LNCAP (cell line): ENCODE results near the gene DST.

Experiments used
- CTCF ChIP-seq: fragments of 450-650 bp; IDR thresholded peaks from 2 replicates; pipeline ENCODE4 v1.5.1; 2017; ENCODE audit warnings: mild to moderate bottlenecking

DST gene

GRCh38 chr6:56435754-56436153, 206.9 kb downstream of the DST start:
- TF ChIP-seq CTCF: no peak

- no peak for TF ChIP-seq CTCF
These were observed 207.4 kb downstream of the DST start for GRCh38 chr6:56435326-56435725.

GRCh38 chr6:56434606-56435005, 208.1 kb downstream of the DST start:
- TF ChIP-seq CTCF: no peak

GRCh38 chr6:56433119-56433518, 209.6 kb downstream of the DST start:
- no peak for TF ChIP-seq CTCF

GRCh38 chr6:56432194-56432593, 210.5 kb downstream of the DST start:
- TF ChIP-seq CTCF: no peak

GRCh38 chr6:56430629-56431600, 211.8 kb downstream of the DST start:
- TF ChIP-seq CTCF: no peak

- TF ChIP-seq CTCF: no peak
These were observed 218.1 kb downstream of the DST start for GRCh38 chr6:56424542-56425083.
